HG03354 (cell line): ENCODE measurements around the gene SAP30L.
A peak's percentile ranks its signal among the peaks of the same experiment; 100 is the strongest.

Source experiments
- ATAC-seq: cut with Tn5 transposase; IDR thresholded peaks from one replicate; pipeline ENCODE4 v1.9.1; 2021; ENCODE audit warnings: mild to moderate bottlenecking; ENCODE audit not compliant: unreplicated experiment, poor library complexity, severe bottlenecking

SAP30L gene

GRCh38 chr5:154478752-154479159 is 33.0 kb downstream of the SAP30L start:
- no peak for ATAC-seq

- no peak for ATAC-seq
These were observed 33.6 kb downstream of the SAP30L start for GRCh38 chr5:154479160-154479943.

GRCh38 chr5:154479944-154480750 is 34.4 kb downstream of the SAP30L start:
- no peak for ATAC-seq

GRCh38 chr5:154480847-154481246 is 35.0 kb downstream of the SAP30L start:
- ATAC-seq, result no peak

DNA sequence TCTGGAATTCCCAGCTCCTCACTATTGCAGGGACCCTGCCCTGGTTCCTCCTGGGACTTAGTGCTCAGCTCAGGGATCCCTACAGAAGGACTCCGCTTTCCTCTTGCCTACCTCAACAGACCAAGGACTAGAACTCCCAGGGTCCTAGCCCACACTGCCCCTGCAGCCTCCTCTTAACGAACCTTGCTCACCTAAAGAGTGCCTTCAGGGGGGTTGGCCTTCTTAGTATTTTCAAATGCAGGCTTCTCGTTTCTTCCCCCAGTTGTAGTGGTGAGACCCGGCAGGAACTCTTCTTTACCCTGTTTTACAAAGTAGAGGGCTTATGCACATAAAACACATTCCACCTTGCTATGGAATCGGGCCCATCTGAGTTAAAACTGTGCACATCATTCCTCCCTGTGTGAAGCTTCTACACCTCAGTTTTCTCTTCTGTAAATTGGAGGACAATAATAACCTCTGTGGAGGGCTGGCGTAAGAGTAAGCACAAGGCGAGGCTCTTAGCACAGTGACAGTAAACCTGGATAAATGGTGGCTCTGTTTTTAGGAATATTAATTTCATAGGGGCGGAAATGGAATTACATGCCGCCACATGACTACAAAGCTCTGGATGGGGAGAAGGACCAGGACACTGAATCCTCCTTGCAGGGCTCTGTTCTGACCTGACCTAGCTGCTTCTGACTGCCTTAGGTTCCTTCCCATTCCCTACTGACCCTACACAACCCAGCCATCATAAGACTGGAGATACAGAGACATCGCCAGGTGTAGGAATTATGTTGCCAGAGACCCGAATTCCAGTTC is 36.0 kb downstream of the SAP30L start:
- ATAC-seq, result no peak

DNA sequence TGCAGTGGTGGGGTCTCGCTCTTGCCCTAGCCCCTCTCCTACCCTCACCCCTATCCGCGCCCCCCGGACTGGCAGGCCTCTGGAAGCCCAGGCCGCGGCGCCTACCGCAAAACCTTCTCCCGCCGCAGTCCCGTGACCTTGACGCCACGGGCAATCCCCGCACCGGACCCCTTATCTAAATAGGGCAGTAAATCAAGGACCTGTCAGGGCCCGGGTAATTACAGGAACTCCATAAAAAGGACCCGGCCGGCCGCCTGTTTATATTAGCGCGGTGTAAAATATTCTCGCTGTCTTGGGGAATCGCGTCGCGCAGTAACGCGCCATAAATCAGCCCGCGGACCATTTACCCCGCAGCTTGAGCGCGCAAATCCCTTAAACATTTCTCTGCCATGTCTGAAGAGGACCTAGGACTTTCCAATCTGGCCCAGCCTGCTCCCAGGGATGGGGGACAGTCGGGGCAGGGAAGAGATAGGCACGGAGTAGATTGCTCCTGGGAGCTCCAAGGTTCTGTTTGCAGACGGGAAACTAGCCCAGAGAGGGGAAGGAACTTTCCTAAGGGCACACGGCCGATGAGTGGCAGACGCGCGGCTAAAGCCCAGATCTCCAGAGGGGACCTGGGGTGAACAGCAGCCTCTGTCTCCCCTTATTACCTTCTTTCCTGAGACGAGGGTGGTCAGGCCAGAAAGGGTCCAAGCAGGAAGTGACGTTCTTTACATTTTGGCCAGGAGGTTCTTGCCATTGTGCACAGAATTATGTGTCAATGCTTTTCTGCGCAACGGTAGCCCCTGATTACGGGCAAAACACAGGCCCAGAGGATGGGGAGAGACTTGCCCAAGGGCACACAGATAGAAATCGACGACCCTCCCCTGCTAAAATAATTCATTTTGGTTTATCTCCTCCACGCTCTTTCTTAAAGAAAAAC is 37.0 kb downstream of the SAP30L start:
- no peak for ATAC-seq

DNA sequence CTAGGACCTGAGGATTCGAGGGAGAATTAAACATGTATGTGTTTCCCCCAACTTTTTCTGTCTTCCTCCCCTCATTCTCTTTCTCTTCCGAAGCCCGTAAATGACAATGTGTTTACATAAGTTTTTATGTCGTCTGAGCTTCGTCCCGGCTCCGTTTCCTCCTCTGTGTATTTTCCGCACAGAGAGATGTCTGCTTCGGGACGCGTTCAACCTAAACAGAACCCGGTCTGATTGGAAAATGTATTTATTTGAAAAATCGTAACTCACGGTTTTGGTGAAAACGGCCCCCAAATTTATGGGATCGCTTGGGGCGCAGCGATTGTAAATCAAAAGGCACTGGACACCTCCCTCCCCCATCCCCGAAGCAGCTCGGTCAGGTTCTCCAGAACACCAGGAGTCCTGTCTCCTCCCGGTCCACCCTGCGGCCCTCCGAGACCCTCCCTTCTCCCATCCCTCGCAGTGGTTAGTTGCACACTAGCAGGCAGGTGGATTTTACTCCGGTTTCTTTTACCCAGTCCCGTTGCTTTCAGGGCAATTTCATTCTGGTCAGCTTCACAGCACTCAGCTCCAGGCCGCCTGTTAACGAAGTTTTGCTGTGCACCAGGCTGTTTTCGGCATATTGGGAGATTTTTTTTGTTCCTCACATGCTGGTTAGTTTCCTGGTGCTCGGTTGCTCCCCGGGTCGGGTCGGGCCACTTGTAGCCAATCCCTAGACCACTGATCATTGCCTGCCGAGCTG is 38.0 kb downstream of the SAP30L start:
- ATAC-seq, result no peak

- ATAC-seq, result no peak
These were observed 38.7 kb downstream of the SAP30L start for GRCh38 chr5:154484393-154485095.

DNA sequence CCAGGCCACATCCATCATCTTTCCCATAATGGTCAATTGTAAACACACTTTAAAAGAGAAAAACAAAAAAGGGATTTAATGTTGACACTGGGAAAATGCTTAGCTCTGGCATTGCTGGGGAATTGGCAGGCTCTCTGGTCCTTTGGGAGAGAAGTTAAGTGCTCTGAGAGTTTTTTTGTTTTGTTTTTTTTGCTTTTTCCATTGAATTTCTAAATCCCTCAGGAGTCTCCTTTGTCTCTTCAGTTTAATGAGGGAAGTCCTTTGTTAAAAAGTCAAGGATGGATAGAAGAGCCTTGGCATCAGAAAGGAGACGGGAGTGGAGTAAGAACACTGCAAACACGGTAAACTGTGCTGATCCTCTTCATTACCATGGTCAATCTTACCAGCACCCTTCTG is 39.3 kb downstream of the SAP30L start:
- no peak for ATAC-seq

- no peak for ATAC-seq
These were observed 40.1 kb downstream of the SAP30L start for GRCh38 chr5:154485850-154486426.

DNA sequence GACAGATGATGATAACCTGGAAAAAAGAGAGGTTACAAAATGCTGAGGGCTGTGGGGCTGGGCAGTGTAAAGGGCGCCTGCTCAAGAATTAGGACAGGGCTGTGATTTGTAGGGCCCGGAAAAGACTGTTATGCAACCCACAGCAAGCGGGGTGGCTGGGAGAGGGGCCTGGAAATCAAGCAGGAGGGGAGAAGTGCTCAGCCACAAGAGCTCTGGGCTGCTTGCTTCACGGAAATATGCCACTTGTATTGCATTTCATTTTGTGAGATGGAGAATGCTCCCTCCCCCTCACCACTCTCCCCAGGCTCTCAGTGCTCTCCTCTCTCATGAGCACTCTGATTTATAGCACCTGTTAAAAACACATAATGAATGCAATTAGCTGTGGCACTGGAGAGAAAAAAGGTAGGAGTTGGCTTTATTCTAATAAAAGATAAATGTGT is 40.6 kb downstream of the SAP30L start:
- ATAC-seq, result no peak

- peak; percentile 96 for ATAC-seq
These were observed 41.7 kb downstream of the SAP30L start for GRCh38 chr5:154487541-154487940.

- no peak for ATAC-seq
These were observed 46.1 kb downstream of the SAP30L start for GRCh38 chr5:154491941-154492340.

DNA sequence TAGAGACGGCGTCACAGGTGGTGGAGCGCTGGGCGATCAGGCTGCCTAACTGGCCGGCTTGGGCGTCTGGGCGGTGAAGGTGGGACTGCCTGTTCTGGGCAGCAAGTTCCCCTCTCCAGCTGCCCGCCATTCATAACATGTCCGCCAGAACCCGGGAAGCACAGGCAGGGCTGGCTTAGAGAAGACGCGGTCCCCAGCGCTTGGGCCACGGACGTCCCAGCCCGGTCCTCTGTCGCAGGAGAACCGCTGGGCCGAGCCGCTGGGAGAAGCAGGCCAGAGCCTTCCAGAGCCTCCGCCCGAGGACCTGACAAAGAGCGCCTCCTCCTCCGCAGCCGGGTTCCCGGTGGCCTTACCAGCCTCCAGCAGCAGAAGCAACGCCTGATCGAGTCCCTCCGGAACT is 47.5 kb downstream of the SAP30L start:
- no peak for ATAC-seq

DNA sequence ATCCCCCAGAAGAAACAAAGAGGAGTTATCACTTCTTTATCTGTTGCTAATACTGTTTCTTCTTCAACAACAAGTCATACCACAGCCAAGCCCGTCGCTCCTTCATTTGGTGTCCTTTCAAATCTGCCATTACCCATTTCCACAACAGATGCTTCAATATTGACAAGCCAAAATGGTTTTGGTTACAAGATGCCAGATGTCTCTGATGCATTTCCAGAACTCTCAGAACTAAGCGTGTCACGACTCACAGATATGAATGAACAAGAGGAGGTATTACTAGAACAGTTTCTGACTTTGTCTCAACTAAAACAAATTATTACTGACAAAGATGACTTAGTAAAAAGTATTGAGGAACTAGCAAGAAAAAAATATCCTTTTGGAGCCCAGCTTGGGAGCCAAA is 48.2 kb downstream of the SAP30L start:
- ATAC-seq, result no peak

DNA sequence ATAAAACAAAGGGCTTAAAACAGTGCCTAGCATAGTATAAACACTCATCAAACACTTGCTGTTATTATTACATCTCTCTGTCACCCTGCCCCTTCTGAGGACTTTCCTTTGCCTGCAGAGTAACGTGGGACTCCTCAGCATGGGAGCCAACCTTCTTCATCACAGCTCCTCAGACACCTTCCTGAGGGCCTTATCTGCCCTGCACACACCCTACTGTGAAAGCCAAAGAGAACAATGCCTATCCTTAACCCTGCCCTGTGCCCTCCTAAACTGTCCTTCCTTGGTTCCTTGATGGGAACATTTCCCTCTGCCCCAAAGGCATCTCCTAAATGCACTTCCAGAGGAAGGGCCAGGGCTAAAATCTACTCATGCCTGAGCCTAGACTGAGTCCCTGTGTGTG is 52.8 kb downstream of the SAP30L start:
- ATAC-seq, result no peak

DNA sequence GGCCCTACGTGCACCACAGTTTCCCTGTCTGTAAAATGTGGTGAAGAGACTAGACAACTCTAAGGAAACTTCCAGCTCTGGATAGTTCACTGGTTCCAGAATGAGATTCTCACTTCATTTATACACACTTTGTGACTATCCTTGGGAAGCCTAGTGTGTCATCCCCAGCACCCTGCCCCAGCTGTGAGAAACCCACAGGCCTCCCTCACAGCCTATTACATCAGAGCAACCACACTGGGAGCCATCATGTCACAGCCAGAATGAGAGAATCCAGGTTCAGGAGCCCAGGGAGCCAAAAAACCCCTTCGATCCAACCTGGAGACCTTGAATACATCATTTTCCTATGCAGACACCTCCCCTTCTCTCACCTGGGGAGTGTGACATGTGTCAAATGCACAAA is 53.2 kb downstream of the SAP30L start:
- ATAC-seq, result no peak

- ATAC-seq, result no peak
These were observed 55.8 kb downstream of the SAP30L start for GRCh38 chr5:154501566-154501965.
